ENCODE results near the gene LBX1.

GRCh38 chr10:101257491-101257890 is 28.2 kb upstream of the LBX1 start:
- TF ChIP-seq, protein P1, sequence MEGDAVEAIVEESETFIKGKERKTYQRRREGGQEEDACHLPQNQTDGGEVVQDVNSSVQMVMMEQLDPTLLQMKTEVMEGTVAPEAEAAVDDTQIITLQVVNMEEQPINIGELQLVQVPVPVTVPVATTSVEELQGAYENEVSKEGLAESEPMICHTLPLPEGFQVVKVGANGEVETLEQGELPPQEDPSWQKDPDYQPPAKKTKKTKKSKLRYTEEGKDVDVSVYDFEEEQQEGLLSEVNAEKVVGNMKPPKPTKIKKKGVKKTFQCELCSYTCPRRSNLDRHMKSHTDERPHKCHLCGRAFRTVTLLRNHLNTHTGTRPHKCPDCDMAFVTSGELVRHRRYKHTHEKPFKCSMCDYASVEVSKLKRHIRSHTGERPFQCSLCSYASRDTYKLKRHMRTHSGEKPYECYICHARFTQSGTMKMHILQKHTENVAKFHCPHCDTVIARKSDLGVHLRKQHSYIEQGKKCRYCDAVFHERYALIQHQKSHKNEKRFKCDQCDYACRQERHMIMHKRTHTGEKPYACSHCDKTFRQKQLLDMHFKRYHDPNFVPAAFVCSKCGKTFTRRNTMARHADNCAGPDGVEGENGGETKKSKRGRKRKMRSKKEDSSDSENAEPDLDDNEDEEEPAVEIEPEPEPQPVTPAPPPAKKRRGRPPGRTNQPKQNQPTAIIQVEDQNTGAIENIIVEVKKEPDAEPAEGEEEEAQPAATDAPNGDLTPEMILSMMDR (IDR thresholded peaks at IDR 0.05), result no peak
- no peak for TF ChIP-seq POLR2A (IDR thresholded peaks at IDR 0.05)
- TF ChIP-seq EP300 (IDR thresholded peaks at IDR 0.05), result no peak
